GM18526 (cell line): Measurements from ENCODE around the gene CEP164.

Experiments
- POLR2A ChIP-seq: IDR thresholded peaks from 3 replicates; pipeline ENCODE4 v1.6.1; 2011; ENCODE audit not compliant: insufficient read length; ENCODE audit errors: extremely low read depth

CEP164 gene

DNA sequence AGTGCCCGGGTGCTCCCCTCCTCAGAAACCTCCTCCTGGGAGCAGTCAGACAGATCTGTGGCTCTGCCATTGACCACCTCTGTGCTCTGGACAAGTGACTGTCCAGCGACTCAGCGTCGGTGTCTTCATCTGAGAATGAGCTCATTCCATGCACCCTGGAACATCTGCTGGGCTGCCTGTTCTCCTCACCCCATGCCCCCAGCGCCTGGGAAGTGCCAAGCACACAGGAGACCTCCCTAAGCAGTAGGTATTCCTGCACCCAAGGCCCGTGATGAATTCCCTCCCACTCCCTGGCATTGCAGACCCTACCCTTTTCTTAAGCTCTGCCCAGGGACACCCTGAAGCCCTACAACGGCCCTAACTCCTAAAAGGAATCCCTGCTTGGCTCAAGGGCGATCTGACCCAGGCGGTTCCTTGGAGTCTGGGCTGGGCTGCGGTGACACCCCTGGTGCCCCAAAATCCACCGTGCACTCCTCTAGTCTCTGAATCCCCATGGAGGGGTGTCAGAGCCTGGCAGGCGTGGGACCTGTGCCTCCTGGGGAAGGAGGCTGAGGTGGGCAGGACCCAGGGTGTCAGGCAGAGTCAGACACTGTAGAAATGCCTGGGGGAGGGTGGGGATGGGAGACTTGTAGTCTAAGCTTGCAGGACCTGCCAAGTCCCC lies 92.0 kb downstream of the CEP164 start:
- TF ChIP-seq POLR2A = no peak

GRCh38 chr11:117420143-117420485 lies 92.5 kb downstream of the CEP164 start:
- TF ChIP-seq POLR2A = no peak

DNA sequence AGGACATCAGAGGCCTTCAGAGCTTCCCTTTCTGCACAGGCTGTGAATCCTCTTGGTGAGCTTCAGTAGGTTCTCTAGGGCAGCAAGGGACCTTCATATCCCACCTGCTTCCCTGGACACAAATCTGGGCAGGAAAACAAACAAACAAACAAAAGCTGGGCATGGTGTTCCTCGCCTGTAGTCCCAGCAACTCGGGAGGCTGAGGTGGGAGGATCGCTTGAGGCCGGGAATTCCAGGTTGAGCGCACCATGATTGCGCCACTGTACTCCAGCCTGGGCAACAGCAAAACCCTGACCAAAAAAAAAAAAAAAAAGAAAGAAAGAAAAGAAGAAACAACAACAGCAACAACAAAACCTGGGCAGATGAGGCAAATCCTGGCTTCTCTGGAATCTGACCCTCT lies 92.9 kb downstream of the CEP164 start:
- TF ChIP-seq POLR2A = no peak

GRCh38 chr11:117421041-117421440 lies 93.4 kb downstream of the CEP164 start:
- TF ChIP-seq POLR2A = no peak

- TF ChIP-seq POLR2A = no peak
These were observed 93.8 kb downstream of the CEP164 start for GRCh38 chr11:117421476-117421875.

GRCh38 chr11:117423046-117423575 lies 95.5 kb downstream of the CEP164 start:
- no peak for TF ChIP-seq POLR2A

- no peak for TF ChIP-seq POLR2A
These were observed 97.1 kb downstream of the CEP164 start for GRCh38 chr11:117424781-117425180.

DNA sequence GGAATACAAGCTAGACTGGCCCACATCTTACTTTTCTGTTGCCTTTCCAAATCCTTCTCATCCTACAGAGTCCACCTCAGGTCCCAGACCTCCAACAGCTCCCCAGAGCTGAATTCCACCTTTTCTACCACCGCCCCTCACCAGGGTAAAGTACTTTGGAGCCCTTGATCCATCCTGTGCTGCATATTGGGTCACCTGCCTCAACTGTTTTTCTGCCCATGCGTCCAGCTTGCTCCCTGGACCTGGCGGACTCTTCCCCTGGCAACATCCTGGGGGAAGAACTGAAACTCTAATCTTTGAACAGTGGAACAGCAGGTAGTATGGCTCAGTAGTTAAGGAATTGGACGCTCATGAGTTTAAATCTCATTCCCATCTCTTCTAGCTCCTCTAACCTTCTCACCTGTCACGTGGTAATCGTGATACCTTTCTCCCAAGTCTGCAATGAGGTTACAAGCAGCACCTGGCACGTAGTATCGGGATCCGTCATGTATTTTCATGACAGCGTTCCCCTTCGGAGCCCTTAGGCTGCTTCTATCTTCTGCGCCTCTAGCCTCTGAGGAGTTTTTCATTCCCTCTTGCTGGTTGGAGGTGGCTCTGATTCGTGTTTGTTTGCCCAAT lies 98.1 kb downstream of the CEP164 start:
- TF ChIP-seq POLR2A = no peak

- TF ChIP-seq POLR2A = no peak
These were observed 98.6 kb downstream of the CEP164 start for GRCh38 chr11:117426297-117426685.

DNA sequence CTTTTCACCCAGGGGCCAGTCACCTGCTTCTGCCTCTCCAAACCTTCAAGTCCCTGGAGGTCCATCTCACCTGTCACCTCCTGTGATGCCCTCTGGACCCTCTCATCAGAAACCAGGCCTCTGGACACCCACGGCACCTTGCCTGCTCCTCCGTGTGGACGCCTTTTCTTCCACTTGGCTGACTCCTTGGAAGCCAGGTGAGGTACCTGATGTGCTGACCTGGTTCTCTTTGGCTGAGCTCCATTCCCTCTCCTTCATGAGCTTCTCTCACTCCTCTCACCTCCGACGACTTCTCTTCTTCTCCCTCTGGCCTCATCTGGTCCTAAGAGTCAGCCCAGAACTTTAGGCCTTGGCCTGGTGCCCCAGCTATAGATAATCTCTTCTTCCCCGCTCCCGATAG lies 99.3 kb downstream of the CEP164 start:
- TF ChIP-seq POLR2A = no peak

GRCh38 chr11:117427356-117427874 lies 99.8 kb downstream of the CEP164 start:
- no peak for TF ChIP-seq POLR2A

GRCh38 chr11:117428186-117428855 lies 100.7 kb downstream of the CEP164 start:
- no peak for TF ChIP-seq POLR2A

DNA sequence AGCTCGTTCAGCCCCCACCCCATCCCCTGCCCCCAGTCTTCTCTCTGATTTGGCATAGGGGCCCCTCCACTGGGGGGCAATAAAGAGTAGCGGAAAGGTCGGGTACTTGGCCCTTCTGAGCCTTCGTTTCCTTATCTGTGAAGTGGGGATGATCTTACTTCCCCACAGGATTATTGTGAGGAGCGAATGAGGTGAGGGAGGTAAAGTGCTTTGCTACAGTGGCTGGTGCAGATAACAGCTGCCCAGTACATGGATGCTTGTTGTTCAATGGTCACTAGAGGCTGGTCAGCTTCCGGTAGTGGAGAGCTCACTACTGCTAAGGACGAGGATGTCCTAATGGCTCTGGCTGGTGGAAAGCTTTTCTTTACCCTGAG lies 101.2 kb downstream of the CEP164 start:
- no peak for TF ChIP-seq POLR2A

GRCh38 chr11:117430293-117430955 lies 102.8 kb downstream of the CEP164 start:
- TF ChIP-seq POLR2A = no peak

DNA sequence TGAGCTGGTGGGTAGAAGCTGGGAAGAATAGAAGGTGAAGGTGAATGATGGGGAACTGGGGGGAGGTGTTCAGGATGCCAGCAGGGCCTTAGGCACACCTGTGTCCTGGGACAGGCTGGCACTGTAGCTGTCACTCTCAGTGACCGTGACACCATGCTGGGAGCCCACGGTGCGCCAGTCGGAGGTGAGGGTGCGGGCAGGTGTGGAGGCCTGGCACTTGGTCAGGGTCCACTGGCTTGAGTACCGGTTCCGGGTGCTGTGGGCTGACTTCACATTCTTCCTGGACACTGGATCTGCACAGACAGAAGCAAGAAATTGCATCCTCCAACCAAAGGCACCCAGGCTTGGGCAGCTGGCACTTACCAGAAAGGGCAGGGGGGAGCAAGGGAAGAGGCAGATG lies 103.8 kb downstream of the CEP164 start:
- no peak for TF ChIP-seq POLR2A

DNA sequence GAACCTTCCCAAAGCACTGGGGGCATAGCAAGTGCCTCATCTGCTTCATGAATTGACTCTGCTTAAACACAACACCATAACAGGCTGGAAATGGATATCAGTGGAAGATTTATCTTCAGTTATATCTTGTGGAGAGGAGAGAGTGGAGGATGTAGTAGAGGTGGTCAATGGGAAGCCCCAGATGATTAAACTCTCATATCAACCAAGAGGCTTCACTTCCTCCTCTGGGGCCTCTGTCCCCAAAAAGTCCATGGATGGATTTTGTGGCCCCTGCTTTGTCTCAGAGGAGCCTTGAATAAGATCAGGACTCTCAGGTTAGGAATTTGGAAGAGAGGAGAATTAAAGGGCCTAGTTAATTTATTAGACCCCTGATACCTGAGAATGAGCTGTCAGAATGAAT lies 106.1 kb downstream of the CEP164 start:
- TF ChIP-seq POLR2A = no peak
